ENCODE results near the gene PGLYRP4. TPM values are rescaled to one million over a fixed set of nuclear protein-coding genes. Genes with fewer than 3 reads are reported as not detected.
A peak's percentile ranks its signal among the peaks of the same experiment; 100 is the strongest.

PGLYRP4 gene
- total RNA-seq, 1 experiment from 2014 or later, result not detected

GRCh38 chr1:153353226-153353947, 4.7 kb upstream of the PGLYRP4 start:
- Histone ChIP-seq H3K4me1 (ENCODE audit: control insufficient read depth, insufficient read depth, low read length) (0 out of 2 replicates have a peak, but pooled peaks cover 3% of the 10 kb centered on the region), H3K9me3 (ENCODE audit: control insufficient read depth, insufficient read depth, low read depth, low read length) (no peaks in the 10 kb centered on the region), H3K27ac (ENCODE audit: low read length) (no peak overlapping the region), H3K36me3 (ENCODE audit: control insufficient read depth, insufficient read depth, low read length) (no peaks in the 10 kb centered on the region), H3K4me3 (ENCODE audit: low read depth in 2 of 2, low read length in 2 of 2) (no peak overlapping the region), H3K27me3 (ENCODE audit: control insufficient read depth, insufficient read depth, low read length) (peaks cover 10% of the 10 kb centered on the region)
- DNase-seq (ENCODE audit: low read depth, low spot score) (no peak), ATAC-seq (peak; percentile 67)
- intact Hi-C loops (cut with micrococcal nuclease; ENCODE audit: unreplicated experiment) (no loop called here), in situ Hi-C loops (cut with HindIII; ENCODE audit: low pct_unique_long_range_greater_than_20kb, low sequenced_read_pairs) (loop anchor here (10.0 to 25.0 kb wide), 2 partner anchors 141 to 259 kb away; partner anchors contain the start of genes S100A14 and S100A16)
- CTCF ChIA-PET, result interaction anchor here (0.6 to 2.4 kb wide), 13 partner anchors 35 to 327 kb away, joined by 3 to 26 read pairs (median 5); no protein-coding TSS in a partner anchor
- POLR2A ChIA-PET, result no interaction called here
- no peak for TF ChIP-seq REST (IDR thresholded peaks at IDR 0.05; ENCODE audit: insufficient read depth in 1 of 2, low read depth in 2 of 2, low read length in 1 of 2)
- TF ChIP-seq CTCF (IDR thresholded peaks at IDR 0.05), result peak; percentile 80
- BruUV-seq (replicated peaks), result no TSS peak

DNA sequence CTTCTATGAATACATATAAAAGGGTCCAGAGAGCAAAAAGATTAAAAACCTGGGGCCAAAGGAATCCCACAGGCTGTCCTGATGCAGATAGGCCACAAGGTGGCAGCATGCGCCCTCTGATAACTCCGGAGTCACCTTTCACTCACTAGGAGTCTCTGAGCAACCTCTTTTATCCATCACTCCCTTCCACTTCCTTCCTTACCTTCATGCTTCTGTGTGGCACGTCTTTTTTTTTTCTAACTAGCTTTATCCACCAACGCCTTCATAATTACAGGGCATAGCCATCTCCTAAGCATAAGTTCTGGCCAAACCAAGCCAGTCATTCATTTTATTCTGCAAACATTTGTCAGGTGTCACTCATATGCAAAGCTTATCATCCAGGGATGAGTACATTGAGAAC, 3.9 kb upstream of the PGLYRP4 start:
- H3K4me3 ChIP-seq (ENCODE audit: low read depth in 2 of 2, low read length in 2 of 2), result no peak overlapping the region
- H3K9me3 ChIP-seq (ENCODE audit: control insufficient read depth, insufficient read depth, low read depth, low read length), result no peaks in the 10 kb centered on the region
- DNase-seq (ENCODE audit: low read depth, low spot score) (no peak), ATAC-seq (peak; percentile 64; the same call in 1 of the 2 replicates)
- CTCF ChIA-PET, result interaction anchor here (0.7 to 2.4 kb wide), 7 partner anchors 61 to 216 kb away, joined by 3 to 6 read pairs (median 5); no protein-coding TSS in a partner anchor
- in situ Hi-C loops (cut with HindIII; ENCODE audit: low pct_unique_long_range_greater_than_20kb, low sequenced_read_pairs) (loop anchor here (10.0 to 25.0 kb wide), 2 partner anchors 142 to 260 kb away; partner anchors contain the start of genes S100A14 and S100A16), intact Hi-C loops (cut with micrococcal nuclease; ENCODE audit: unreplicated experiment) (loop anchor here (1.0 kb wide), 1 partner anchor 143 kb away; no protein-coding TSS in a partner anchor)
- no peaks in the 10 kb centered on the region for H3K36me3 ChIP-seq (ENCODE audit: control insufficient read depth, insufficient read depth, low read length)
- H3K27me3 ChIP-seq (ENCODE audit: control insufficient read depth, insufficient read depth, low read length), result peaks cover 10% of the 10 kb centered on the region
- no peak overlapping the region for H3K27ac ChIP-seq (ENCODE audit: low read length)
- H3K4me1 ChIP-seq (ENCODE audit: control insufficient read depth, insufficient read depth, low read length), result 0 out of 2 replicates have a peak, but pooled peaks cover 3% of the 10 kb centered on the region
- TF ChIP-seq CTCF (IDR thresholded peaks at IDR 0.05), result peak; percentile 93
- no peak for TF ChIP-seq REST (IDR thresholded peaks at IDR 0.05; ENCODE audit: insufficient read depth in 1 of 2, low read depth in 2 of 2, low read length in 1 of 2)
- POLR2A ChIA-PET, result no interaction called here
- no TSS peak for BruUV-seq (replicated peaks)

All from Panc1 (cell line).